Keratinocyte (primary cell): ENCODE measurements around the gene ZNF117. TPM values are rescaled to one million over a fixed set of nuclear protein-coding genes. Genes with fewer than 3 reads are reported as not detected.

Experiments
- DNase-seq: peaks from one replicate; pipeline ENCODE4 v3.0.0-alpha.2; 2011; ENCODE audit warnings: low read depth, missing footprints, low spot score
- FAIRE-seq: peaks from 2 replicates; lab custom pipeline; 2011; peaks lifted over from hg19 to GRCh38; lab: Jason Lieb, UNC
- H2AFZ ChIP-seq: 2 replicates; pipeline ENCODE4 v1.6.0; 2012; ENCODE audit warnings: low read length, control low read depth, inconsistent platforms; ENCODE audit not compliant: control insufficient read depth
- H3K27ac ChIP-seq: 2 replicates; pipeline ENCODE4 v1.5.1; 2011; ENCODE audit warnings: low read length; ENCODE audit not compliant: control insufficient read depth, insufficient read depth
- H3K27me3 ChIP-seq: 3 replicates; pipeline ENCODE4 v1.6.0; 2011; ENCODE audit warnings: low read length; ENCODE audit not compliant: control insufficient read depth, insufficient read depth; ENCODE audit errors: extremely low read depth
- H3K36me3 ChIP-seq, 2 experiments: 2 replicates in 1 of 2; 3 replicates in 1 of 2; pipeline ENCODE4 v1.5.1; 2011; ENCODE audit warnings: low read length in 2 of 2, mild to moderate bottlenecking in 1 of 2; ENCODE audit not compliant: control insufficient read depth in 2 of 2, insufficient read depth in 2 of 2; ENCODE audit errors: extremely low read depth in 1 of 2
- H3K4me1 ChIP-seq: 3 replicates; pipeline ENCODE4 v1.5.1; 2011; ENCODE audit warnings: low read length; ENCODE audit not compliant: control insufficient read depth, insufficient read depth; ENCODE audit errors: extremely low read depth
- H3K4me2 ChIP-seq: 3 replicates; pipeline ENCODE4 v1.6.0; 2011; ENCODE audit warnings: low read depth, low read length; ENCODE audit not compliant: control insufficient read depth, insufficient read depth; ENCODE audit errors: extremely low read depth
- H3K4me3 ChIP-seq, 3 experiments: fragments of 200-600 bp in 1 of 3; sonication (generic) in 1 of 3; 2 replicates in 2 of 3; 3 replicates in 1 of 3; pipeline ENCODE4 v1.5.1; 2011 to 2016; ENCODE audit warnings: low read length in 3 of 3, mild to moderate bottlenecking in 3 of 3, control low read depth in 2 of 3, inconsistent platforms in 1 of 3, low read depth in 1 of 3, mixed read lengths in 1 of 3, mixed run types in 1 of 3, moderate library complexity in 1 of 3; ENCODE audit not compliant: control insufficient read depth in 2 of 3, insufficient read depth in 2 of 3; ENCODE audit errors: extremely low read depth in 1 of 3
- H3K79me2 ChIP-seq: 2 replicates; pipeline ENCODE4 v1.6.0; 2012; ENCODE audit warnings: low read length; ENCODE audit not compliant: control insufficient read depth, insufficient read depth
- H3K9ac ChIP-seq: 3 replicates; pipeline ENCODE4 v1.6.0; 2011; ENCODE audit warnings: low read length; ENCODE audit not compliant: control insufficient read depth, insufficient read depth; ENCODE audit errors: extremely low read depth
- H3K9me1 ChIP-seq: 3 replicates; pipeline ENCODE4 v1.6.0; 2011; ENCODE audit warnings: low read length; ENCODE audit not compliant: control insufficient read depth, insufficient read depth; ENCODE audit errors: extremely low read depth
- H3K9me3 ChIP-seq: 2 replicates; pipeline ENCODE4 v1.5.1; 2012; ENCODE audit warnings: low read depth, low read length; ENCODE audit not compliant: control insufficient read depth
- H4K20me1 ChIP-seq: 3 replicates; pipeline ENCODE4 v1.6.0; 2011; ENCODE audit warnings: low read length; ENCODE audit not compliant: control insufficient read depth, insufficient read depth; ENCODE audit errors: extremely low read depth
- EZH2 ChIP-seq: IDR thresholded peaks from one replicate; pipeline ENCODE4 v1.6.1; 2012; ENCODE audit warnings: inconsistent platforms, mild to moderate bottlenecking, low read length, moderate library complexity
- dilution Hi-C: fragments of 300-500 bp; cut with MboI; formaldehyde crosslinking; loops from one replicate; pipeline ENCODE4 v1.7.0; 2020; ENCODE audit warnings: low sequenced_read_pairs; ENCODE audit not compliant: extremely low pct_ligation_motif_present
- polyA plus RNA-seq, 5 experiments: library from polyadenylated mRNA; depleted of rRNA in 3 of 5; stranded (reverse) in 3 of 5; stranded (forward) in 1 of 5; unstranded in 1 of 5; fragments of >200 nt; gene quantifications; 1 replicate in 1 of 5; 2 replicates in 3 of 5; 3 replicates in 1 of 5; pipeline versions ENCODE4 v1.2.1 to v1.2.3, GENCODE V29; 2011 to 2012; ENCODE audit warnings: missing spikeins in 2 of 5, low read depth in 1 of 5, low replicate concordance in 1 of 5
- TF ChIP-seq, protein P1 (sequence below), 3 experiments: IDR thresholded peaks in 1 of 3; conservative IDR thresholded peaks in 1 of 3; optimal IDR thresholded peaks in 1 of 3; 2 replicates in 2 of 3; 3 replicates in 1 of 3; pipeline versions ENCODE3 to v1.5.1; 2011; ENCODE audit warnings: low read length in 3 of 3, mild to moderate bottlenecking in 3 of 3, moderate library complexity in 2 of 3, control low read depth in 1 of 3, inconsistent platforms in 1 of 3; ENCODE audit not compliant: insufficient read depth in 2 of 3; ENCODE audit errors: extremely low read depth in 1 of 3

The ZNF117 gene
- polyA plus RNA-seq, 1 donor (not counting 4 experiments of a cell fraction or from before 2014, with no cell fraction given), result 1.8 TPM

DNA sequence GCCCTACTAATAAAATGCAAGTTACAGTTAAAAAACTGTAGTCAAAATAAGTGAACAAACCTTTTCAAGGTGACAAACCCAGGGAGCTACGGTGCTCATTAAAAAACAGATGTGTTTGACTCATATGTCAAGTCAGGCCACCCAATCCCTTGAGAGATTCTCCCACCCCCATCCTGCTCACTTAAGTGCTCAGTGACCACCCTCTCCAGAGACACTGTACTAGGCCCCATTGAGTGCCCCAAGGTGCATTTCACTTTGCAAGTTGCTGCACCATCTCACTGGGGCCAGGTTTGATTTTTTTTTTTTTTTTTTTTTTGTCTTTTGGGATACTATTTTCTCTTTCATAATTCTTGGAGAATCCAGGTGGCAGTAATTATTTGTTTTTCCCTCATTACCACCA, 13.7 kb upstream of the ZNF117 start:
- H2AFZ ChIP-seq, result no peak overlapping the region
- H3K4me1 ChIP-seq, result peaks cover 2% of the 10 kb centered on the region

DNA sequence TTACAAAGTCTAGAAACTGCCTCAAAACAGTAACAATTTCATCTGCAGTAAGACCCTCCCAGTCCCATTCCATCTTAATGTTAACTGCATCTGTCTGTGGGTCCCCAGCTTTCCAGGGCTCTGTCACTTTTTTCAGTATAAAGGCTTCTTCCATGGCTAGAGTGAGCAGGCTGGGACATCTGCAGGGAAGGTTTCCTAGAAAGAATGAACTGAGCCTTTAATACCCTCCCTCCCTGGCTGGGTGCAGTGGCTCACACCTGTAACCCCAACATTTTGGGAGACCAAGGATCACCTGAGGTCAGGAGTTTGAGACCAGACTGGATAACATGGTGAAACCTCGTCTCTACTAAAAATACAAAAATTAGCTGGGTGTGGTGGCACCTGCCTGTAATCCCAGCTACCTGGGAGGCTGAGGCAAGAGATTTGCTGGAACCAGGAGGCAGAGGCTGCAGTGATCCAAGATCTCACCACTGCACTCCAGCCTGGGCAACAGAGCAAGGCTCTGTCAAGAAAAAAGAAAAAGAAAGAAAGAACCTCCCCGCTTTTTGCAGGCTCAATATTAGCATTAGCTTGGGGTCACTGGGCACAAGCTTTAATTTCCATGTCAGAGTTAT, 12.2 kb upstream of the ZNF117 start:
- dilution Hi-C loops, result no loop called here
- Histone ChIP-seq H3K4me3 (no peak overlapping the region), H3K9me3 (peaks cover 4% of the 10 kb centered on the region), H3K9me1 (no peaks in the 10 kb centered on the region), H3K27me3 (no peaks in the 10 kb centered on the region), H4K20me1 (no peaks in the 10 kb centered on the region), H3K4me1 (peaks cover 8% of the 10 kb centered on the region), H3K79me2 (peaks cover 11% of the 10 kb centered on the region), H3K4me2 (no peak overlapping the region), H3K36me3 (peaks cover 0 to 2% of the 10 kb centered on the region in 2 experiments), H3K27ac (no peak overlapping the region), H2AFZ (no peak overlapping the region), H3K9ac (no peak overlapping the region)
- FAIRE-seq (no peak), DNase-seq (no peak)
- TF ChIP-seq, protein P1, sequence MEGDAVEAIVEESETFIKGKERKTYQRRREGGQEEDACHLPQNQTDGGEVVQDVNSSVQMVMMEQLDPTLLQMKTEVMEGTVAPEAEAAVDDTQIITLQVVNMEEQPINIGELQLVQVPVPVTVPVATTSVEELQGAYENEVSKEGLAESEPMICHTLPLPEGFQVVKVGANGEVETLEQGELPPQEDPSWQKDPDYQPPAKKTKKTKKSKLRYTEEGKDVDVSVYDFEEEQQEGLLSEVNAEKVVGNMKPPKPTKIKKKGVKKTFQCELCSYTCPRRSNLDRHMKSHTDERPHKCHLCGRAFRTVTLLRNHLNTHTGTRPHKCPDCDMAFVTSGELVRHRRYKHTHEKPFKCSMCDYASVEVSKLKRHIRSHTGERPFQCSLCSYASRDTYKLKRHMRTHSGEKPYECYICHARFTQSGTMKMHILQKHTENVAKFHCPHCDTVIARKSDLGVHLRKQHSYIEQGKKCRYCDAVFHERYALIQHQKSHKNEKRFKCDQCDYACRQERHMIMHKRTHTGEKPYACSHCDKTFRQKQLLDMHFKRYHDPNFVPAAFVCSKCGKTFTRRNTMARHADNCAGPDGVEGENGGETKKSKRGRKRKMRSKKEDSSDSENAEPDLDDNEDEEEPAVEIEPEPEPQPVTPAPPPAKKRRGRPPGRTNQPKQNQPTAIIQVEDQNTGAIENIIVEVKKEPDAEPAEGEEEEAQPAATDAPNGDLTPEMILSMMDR (optimal IDR thresholded peaks at IDR 0.05 in 1 of 3, IDR thresholded peaks at IDR 0.05 in 1 of 3, conservative IDR thresholded peaks at IDR 0.05 in 1 of 3; ENCODE audit: extremely low read depth in 1 of 3, insufficient read depth in 2 of 3, low read length in 3 of 3), result no peak
- TF ChIP-seq EZH2, result no peak

More for the DNA sequence above, 13.7 kb upstream of the ZNF117 start:
- Histone ChIP-seq H3K9ac (no peak overlapping the region), H3K27ac (no peak overlapping the region), H3K36me3 (peaks cover 0 to 2% of the 10 kb centered on the region in 2 experiments), H3K27me3 (no peaks in the 10 kb centered on the region), H3K4me3 (no peak overlapping the region), H3K79me2 (peaks cover 11% of the 10 kb centered on the region), H3K4me2 (no peak overlapping the region), H3K9me1 (no peaks in the 10 kb centered on the region), H4K20me1 (no peaks in the 10 kb centered on the region), H3K9me3 (peaks cover 2% of the 10 kb centered on the region)
- dilution Hi-C loops, result no loop called here
- TF ChIP-seq, protein P1 (optimal IDR thresholded peaks at IDR 0.05 in 1 of 3, IDR thresholded peaks at IDR 0.05 in 1 of 3, conservative IDR thresholded peaks at IDR 0.05 in 1 of 3; ENCODE audit: extremely low read depth in 1 of 3, insufficient read depth in 2 of 3, low read length in 3 of 3), result no peak
- no peak for TF ChIP-seq EZH2
- DNase-seq (no peak), FAIRE-seq (no peak)
